Dedifferentiated amniotic fluid mesenchymal stem cell (primary cell): Measurements from ENCODE around the gene ICAM4.
"Not testable (repeated sequence)": the region's sequence is repeated elsewhere in the genome, so short reads cannot be mapped to it uniquely, and the experiment has no call there.

ENCODE experiments used
- DNase-seq: peaks from one replicate; pipeline ENCODE4 v3.0.0-alpha.2; 2016; ENCODE audit errors: extremely low spot score

Gene ICAM4

DNA sequence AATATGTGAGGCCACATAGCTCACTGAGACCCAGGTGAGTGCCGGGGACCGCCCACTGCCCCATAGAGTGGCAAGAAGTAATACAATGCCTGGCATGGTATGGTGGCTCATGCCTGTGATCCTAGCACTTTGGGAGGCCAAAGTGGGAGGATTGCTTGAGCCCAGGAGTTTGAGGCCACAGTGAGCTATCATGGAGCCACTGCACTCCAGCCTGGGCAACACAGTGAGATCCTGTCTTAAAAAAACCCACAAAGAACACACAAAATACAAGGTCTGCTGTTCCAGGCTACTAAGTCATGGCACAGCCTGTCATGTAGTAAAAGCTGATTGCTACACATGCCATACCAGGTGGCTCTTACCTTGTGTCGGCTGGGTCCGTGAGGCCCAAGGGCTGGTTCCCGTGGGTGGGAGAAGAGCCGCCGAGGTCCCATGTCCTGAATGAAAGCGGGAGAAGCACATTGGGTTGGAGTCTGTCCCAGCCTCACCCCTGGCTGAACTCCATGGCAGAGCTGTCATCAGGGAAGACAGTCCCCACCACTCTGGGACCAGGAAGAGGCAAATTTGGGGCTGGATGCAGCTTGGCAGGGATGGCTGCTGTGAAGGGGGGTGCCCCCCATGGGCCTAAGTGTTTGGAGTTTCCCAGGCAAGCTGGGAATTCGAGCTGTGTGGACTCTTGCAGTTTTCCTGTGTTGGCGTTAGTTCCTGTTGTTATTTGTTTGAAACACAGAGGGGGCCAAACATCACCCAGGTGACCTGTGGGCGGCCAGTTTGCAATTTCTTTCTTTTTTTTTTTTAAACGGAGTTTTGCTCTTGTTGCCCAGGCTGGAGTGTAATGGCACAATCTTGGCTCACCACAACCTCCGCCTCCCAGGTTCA lies 32.3 kb downstream of the ICAM4 start:
- DNase-seq, result no peak

DNA sequence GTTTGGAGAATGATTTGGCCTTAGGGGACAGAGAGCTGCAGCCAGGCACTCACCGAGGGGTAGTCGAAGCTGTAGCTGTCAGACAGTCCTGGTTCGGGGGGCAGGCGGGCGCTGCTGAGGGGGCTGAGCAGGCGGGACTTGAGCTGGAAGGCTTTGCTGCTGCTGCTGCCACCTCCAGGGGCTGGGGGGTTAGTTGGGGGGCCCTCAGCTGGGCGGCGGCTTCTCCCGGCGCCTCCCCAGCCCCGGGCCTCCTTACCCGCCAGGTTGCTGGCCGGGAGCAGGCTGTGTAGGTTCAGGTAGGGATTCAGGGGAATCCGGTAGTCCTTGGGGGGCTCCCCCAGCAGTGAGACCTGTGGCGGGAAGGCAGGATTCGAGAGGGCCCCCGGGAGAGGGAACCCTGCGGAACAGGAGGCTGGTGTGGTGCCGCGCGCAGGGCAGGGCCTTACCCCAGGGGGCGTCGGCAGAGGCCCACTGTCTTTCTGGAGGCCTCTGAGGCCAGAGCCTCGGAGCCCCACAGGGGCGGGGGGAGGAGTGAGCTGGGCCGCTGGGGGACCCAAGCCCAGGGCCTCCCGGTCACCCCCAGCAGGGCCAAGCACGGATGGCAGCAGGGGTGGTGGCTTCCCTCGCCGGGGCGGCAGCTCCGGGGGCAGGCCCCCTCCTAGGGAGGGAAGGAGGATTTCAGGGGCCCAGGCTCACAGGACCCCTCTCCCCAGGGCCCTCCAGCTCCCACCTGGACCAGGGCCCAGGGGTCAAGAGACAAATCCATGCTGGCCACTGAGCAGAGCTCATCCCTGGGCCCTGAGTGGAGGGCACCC lies 34.1 kb downstream of the ICAM4 start:
- no peak for DNase-seq

GRCh38 chr19:10321417-10321797 lies 34.7 kb downstream of the ICAM4 start:
- DNase-seq, result no peak

GRCh38 chr19:10321874-10322835 lies 35.4 kb downstream of the ICAM4 start:
- DNase-seq, result no peak

DNA sequence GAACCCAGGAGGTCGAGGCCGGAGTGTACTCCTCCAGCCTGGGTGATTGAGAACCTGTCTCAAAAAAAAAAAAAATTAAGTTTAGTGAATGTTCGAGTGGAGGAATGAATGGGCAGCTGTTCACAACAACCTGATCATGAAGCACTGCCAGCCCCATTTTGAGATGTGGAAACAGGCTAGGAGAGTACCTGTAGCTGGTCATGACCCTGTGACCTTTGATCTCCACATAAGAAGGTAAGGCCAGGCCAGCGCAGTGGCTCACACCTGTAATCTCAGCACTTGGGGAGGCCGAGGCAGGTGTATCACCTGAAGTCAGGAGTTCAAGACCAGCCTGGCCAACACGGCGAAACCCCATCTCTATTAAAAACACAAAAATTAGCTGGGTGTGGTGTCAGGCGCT lies 39.0 kb downstream of the ICAM4 start:
- no peak for DNase-seq

- DNase-seq, result no peak
Measured at GRCh38 chr19:10327793-10328192, 41.0 kb downstream of the ICAM4 start.

DNA sequence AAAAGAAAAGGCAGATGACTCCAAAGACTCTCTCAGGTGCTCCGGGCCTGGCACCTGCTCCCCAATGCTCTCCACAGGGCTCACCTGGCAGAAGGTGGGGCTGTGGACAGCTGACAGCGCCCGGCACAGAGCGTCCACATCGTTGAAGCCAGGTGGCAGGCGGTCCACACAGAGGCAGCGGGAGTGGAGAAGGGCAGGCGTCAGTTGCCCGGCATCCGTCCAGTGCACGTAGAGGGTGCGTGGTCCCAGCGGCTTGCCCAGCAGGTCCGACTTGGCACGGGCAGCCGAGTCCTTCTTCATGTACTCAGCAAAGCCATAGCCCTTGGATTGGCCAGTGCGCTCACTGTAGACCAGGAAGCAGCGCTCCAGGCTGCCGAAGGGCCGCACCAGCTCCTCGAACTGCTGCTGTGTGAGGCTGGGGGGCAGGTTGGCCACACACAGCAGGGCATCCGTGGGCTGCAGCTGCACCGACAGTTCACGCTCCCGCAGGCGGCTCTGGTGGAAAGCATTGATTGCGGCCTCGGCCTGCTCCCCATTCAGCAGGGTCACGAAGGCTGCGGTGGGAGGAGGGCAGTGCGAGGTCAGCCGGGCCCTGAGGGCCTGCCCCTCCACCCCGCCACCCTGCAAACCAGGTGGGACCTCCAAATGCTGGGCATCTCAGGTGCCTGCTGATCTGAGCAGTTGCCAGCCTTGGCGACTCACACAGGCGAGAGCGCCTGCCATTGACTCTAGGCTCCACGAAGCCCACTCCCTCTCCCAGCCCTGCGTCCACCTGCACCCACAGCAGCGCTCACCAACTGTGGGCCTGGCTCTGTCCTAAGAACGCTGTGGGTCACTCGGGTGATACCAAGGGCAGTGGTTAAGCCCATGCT lies 42.0 kb downstream of the ICAM4 start:
- no peak for DNase-seq

- DNase-seq, result no peak
Measured at GRCh38 chr19:10329555-10329954, 42.8 kb downstream of the ICAM4 start.

GRCh38 chr19:10332158-10332964 lies 45.6 kb downstream of the ICAM4 start:
- DNase-seq, result no peak

GRCh38 chr19:10332965-10333757 lies 46.4 kb downstream of the ICAM4 start, which contains the start of gene RAVER1:
RAVER1 (minus strand) TSS chr19:10333529; CDS start chr19:10333507, 22 bp downstream.
- peak; percentile 96 for DNase-seq

- no peak for DNase-seq
Measured at GRCh38 chr19:10333758-10334587, 47.2 kb downstream of the ICAM4 start.

DNA sequence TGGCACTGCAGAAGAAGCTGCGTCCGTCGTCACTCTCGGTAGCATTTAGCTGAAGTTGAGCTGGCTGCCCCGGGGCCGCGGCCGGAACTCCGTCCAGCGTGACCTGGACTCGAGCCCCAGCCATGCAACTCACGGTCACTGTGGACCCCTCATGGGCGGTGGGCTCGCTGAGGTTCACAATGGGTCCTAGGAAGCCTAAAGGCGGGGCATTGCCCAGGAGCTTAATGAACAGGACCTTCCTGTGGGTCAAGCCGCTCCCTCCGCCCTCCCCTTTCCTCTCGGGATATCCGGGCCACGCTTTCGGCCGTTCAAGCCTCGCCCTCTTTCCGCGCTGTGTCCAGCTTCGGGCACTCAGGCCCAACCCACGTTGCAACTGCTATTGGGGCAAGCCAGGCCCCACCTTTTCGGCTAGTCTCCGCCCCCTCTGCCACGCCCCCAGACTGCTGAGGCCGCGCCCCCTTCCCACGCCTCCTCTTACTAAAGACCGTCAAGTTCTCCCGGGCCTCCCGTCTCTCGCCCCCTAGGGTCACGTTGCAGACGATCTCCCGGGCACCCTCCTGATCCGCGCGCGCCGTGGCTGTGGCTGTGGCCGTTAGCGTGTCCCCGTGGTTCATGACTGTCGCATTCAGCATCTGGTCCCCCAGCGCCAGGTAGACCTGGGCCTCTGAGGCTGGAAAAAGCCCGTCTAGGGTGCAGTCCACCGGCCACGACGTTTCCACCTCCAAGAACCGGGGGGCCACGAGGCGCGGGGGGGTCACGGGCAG lies 48.0 kb downstream of the ICAM4 start:
- peak; percentile 90 for DNase-seq

DNA sequence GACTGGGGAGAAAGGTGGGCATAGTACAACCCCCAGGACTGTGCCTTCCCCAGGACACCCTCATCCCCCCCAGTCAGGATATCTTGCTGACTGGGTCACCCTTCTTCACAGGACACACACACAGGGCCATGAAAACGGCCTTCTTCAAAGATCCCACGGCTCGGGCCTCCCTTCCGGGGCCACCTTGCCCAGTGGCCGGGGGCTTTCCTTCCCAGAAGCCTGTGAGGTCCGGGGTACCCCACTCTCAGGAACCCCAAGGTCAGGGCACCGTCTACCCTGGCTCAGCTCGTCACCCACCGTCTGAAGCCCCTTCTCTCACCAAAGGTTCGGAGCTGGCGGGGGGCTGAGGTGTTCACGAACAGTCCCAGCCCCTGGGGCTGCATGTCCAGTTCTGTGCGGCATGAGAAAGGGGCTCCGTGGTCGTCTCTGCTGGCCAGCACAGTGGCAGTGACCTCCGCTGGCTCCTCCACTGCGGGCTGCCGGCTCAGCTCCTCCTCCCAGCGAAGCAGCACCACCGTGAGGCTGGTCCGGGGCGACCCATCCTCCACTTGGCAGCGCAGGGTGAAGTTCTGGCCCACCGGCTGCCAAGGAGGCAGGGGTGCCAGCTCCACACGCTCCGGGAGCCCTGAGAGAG lies 48.7 kb downstream of the ICAM4 start:
- no peak for DNase-seq

DNA sequence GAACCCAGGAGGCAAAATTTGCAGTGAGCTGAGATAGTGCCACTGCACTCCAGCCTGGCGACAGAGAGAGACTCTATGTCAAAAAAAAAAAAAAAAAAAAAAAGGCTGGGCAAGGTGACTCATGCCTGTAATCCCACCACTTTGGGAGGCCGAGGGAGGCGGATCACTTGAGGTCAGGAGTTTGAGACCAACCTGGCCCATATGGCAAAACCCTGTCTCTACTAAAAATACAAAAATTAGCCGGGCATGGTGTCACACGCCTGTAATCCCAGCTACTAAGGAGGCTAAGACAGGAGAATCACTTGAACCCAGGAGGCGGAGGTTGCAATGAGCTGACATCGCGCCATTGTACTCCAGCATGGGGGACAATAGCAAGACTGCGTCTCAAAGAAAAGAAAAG lies 50.0 kb downstream of the ICAM4 start:
- not testable (repeated sequence) for DNase-seq
